Stimulated activated naive B cell treated with anti-CD40 and anti-IgM and Interleukin-4, amounts not matched to agents 10 μg/mL and 1 μg/mL and 100 μg/mL, for 72 hours (primary cell): Measurements from ENCODE around the gene CD3E.

Source experiments
- ATAC-seq, 2 donors: fragments of 150-1000 bp; cut with Tn5 transposase; replicated peaks; 2 replicates each; pipeline ENCODE4 v1.10.0; 2021; ENCODE audit warnings: moderate library complexity in 1 of 2
- DNase-seq: peaks from one replicate; pipeline ENCODE4 v3.0.0; 2021
- H3K27ac Mint-ChIP-seq: one replicate; pipeline ENCODE4 v1.8.0; 2022; ENCODE audit warnings: mild to moderate bottlenecking, mixed read lengths
- H3K27me3 Mint-ChIP-seq, 2 donors: one replicate each; pipeline ENCODE4 v1.8.0; 2022; ENCODE audit warnings: mixed read lengths in 2 of 2
- H3K36me3 Mint-ChIP-seq, 2 donors: one replicate each; pipeline ENCODE4 v1.8.0; 2022; ENCODE audit warnings: mixed read lengths in 2 of 2, mild to moderate bottlenecking in 1 of 2
- H3K4me1 Mint-ChIP-seq, 2 donors: one replicate each; pipeline ENCODE4 v1.8.0; 2022; ENCODE audit warnings: mixed read lengths in 2 of 2, mild to moderate bottlenecking in 1 of 2
- H3K4me3 Mint-ChIP-seq, 2 donors: one replicate each; pipeline ENCODE4 v1.8.0; 2022; ENCODE audit warnings: mild to moderate bottlenecking in 2 of 2, mixed read lengths in 2 of 2, moderate library complexity in 1 of 2
- H3K9me3 Mint-ChIP-seq, 2 donors: one replicate each; pipeline ENCODE4 v1.8.0; 2022; ENCODE audit warnings: mixed read lengths in 2 of 2, mild to moderate bottlenecking in 1 of 2

CD3E gene

DNA sequence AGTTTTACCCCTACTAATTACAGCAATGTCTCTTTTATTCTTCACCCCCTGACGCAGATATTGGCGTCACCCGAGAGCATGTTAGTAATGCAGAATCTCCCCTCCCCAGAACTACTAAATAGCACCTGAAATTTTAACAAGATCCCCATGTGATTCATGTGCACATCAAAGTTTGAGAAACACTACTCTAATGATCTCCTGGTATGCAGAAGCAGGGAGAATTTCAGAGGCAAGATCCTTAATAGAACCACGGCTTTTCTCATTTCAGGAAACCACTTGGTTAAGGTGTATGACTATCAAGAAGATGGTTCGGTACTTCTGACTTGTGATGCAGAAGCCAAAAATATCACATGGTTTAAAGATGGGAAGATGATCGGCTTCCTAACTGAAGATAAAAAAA, 44.9 kb downstream of the CD3E start:
- no peak overlapping the region for H3K4me3 Mint-ChIP-seq
- DNase-seq (no peak), ATAC-seq (no peak)
- H3K4me1 Mint-ChIP-seq, result peaks cover 0 to 3% of the 10 kb centered on the region in 2 donors
- H3K9me3 Mint-ChIP-seq, result no peaks in the 10 kb centered on the region
- peaks cover 33 to 38% of the 10 kb centered on the region in 2 donors for H3K27me3 Mint-ChIP-seq
- H3K36me3 Mint-ChIP-seq, result no peaks in the 10 kb centered on the region
- H3K27ac Mint-ChIP-seq, result no peak overlapping the region

DNA sequence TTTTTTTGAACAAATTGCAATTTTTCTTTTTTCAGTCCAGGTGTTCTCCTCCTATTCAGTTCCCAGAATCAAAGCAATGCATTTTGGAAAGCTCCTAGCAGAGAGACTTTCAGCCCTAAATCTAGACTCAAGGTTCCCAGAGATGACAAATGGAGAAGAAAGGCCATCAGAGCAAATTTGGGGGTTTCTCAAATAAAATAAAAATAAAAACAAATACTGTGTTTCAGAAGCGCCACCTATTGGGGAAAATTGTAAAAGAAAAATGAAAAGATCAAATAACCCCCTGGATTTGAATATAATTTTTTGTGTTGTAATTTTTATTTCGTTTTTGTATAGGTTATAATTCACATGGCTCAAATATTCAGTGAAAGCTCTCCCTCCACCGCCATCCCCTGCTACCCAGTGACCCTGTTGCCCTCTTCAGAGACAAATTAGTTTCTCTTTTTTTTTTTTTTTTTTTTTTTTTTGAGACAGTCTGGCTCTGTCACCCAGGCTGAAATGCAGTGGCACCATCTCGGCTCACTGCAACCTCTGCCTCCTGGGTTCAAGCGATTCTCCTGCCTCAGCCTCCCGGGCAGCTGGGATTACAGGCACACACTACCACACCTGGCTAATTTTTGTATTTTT, 48.7 kb downstream of the CD3E start:
- Mint-ChIP-seq H3K4me3 (no peak overlapping the region), H3K27me3 (peaks cover 11 to 20% of the 10 kb centered on the region in 2 donors), H3K9me3 (no peaks in the 10 kb centered on the region), H3K27ac (no peak overlapping the region), H3K36me3 (no peaks in the 10 kb centered on the region), H3K4me1 (peaks cover 0 to 3% of the 10 kb centered on the region in 2 donors)
- ATAC-seq (no peak), DNase-seq (no peak)

DNA sequence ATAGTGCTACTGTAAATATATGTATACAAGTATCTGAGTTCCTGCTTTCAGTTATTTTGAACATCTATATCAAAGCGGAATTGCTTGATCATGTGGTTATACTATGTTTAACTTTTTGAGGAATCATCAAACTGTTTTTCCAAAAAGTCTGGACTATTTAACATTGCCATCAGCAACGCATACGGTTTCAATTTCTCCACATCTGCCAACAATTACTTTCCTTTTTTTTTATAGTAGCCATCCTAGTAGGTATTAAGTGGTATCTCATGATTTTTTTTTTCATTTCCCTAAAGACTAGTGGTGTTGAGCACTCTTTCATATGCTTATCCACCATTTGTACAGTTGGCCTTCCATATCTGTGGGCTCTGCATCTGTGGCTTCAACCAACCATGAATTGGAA, 53.5 kb downstream of the CD3E start:
- peaks cover 6 to 12% of the 10 kb centered on the region in 2 donors for H3K36me3 Mint-ChIP-seq
- H3K4me1 Mint-ChIP-seq, result peaks cover 17 to 33% of the 10 kb centered on the region in 2 donors
- no peaks in the 10 kb centered on the region for H3K27me3 Mint-ChIP-seq
- peaks cover 0 to 2% of the 10 kb centered on the region in 2 donors for H3K9me3 Mint-ChIP-seq
- no peak for DNase-seq
- H3K27ac Mint-ChIP-seq, result no peak overlapping the region
- H3K4me3 Mint-ChIP-seq, result no peak overlapping the region
- no peak for ATAC-seq

DNA sequence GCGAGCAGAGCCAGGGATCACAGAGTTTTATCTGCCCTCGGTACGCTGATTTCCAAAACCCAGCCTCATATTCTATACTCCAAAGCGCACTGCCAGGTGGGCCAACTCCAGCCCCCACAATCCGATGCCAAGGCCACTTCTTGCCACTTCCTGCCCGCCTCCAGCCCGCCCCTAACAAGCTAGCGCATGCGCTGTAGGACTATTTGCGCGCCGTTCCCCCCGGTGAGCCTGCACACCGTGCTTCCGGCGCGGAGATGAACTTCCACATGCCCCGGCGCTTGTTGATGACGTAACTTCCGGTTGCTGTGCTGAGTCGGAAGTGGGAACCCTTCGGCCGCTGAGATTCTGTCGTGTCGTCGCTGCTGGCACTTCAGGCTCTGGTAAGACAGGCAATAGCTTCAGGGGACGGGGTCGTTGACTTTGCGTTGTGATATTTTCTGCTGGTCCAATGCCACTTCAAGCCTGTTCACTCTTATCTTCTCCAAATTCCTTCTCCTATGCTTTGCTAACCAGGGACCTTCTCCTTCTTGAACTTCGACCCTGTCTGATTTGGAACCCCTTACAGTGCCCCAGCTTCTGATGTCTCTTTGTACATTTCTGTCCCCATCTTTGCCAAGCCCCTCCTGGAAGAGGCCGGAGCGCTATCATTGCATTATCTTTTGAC, 54.9 kb downstream of the CD3E start, which contains the start of gene UBE4A:
Gene UBE4A, plus strand, starts transcription at position 306 of the 664 bp plus-strand sequence. CDS start 5,481 bp downstream, outside the sequence.
- H3K36me3 Mint-ChIP-seq, result peaks cover 9 to 17% of the 10 kb centered on the region in 2 donors
- peaks cover 0 to 2% of the 10 kb centered on the region in 2 donors for H3K9me3 Mint-ChIP-seq
- DNase-seq, result peak; percentile 97
- peak; percentile 99 for ATAC-seq
- peak within 1 kb of the TSS; percentile 93 to 96 for H3K4me3 Mint-ChIP-seq
- H3K27me3 Mint-ChIP-seq, result no peaks in the 10 kb centered on the region
- peak within 1 kb of the TSS; percentile 96 for H3K27ac Mint-ChIP-seq
- H3K4me1 Mint-ChIP-seq, result peaks cover 19 to 38% of the 10 kb centered on the region in 2 donors

DNA sequence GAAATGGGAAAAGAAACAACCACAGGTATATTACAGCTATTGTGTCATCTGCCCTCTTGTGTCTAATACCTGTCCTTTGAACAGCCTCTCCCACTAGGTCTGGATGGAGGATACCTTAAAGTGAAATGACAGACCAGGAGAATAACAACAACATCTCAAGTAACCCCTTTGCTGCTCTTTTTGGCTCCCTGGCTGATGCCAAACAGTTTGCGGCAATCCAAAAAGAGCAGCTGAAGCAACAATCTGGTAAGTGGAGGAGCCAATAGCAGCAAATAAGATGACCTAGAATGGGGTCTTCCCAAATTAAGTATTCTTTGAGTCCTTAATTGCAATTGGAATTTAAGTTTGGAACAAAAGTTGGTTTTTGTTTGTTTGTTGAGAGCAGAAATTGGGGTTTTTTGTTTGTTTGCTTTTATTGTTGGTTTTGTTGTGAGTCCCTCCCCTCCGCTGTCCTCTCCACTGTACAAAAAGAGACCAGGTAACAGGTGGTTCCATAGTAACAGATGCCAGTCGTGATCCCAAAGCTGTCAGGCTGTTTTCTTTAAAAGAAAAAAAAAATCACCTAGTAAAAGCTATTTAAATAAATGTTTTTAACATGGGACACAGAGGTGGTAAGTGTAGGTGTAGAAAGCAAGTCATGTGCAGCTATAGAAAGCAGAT, 60.6 kb downstream of the CD3E start:
- no peak for ATAC-seq
- H3K36me3 Mint-ChIP-seq, result peaks cover 28 to 43% of the 10 kb centered on the region in 2 donors

More for the DNA sequence above, 60.6 kb downstream of the CD3E start:
- H3K27ac Mint-ChIP-seq, result no peak overlapping the region
- no peak overlapping the region for H3K4me3 Mint-ChIP-seq
- H3K4me1 Mint-ChIP-seq, result peaks cover 16 to 31% of the 10 kb centered on the region in 2 donors
- no peak for DNase-seq
- no peaks in the 10 kb centered on the region for H3K27me3 Mint-ChIP-seq
- H3K9me3 Mint-ChIP-seq, result no peaks in the 10 kb centered on the region
